ENCODE data around the gene ADGRB2. TPM values are rescaled to one million over a fixed set of nuclear protein-coding genes. Genes with fewer than 3 reads are reported as not detected.

Gene ADGRB2
- total and polyA plus RNA-seq, 8 donors, result 0.61 to 4.9 (median 1.9) TPM; not detected in 1

GRCh38 chr1:31788138-31788824 lies 24.1 kb upstream of the ADGRB2 start:
- intact Hi-C loops (cut with DNase I; ENCODE audit: low total_unique reads), result no loop called here
- peak; percentile 97 for DNase-seq
- H3K9me3 ChIP-seq, result no peaks in the 10 kb centered on the region
- H3K4me1 ChIP-seq, result peaks cover 4 to 20% (median 14%) of the 10 kb centered on the region in 4 donors
- H3K36me3 ChIP-seq, result no peaks in the 10 kb centered on the region
- peak overlapping the region; percentile 58 to 74 (median 66) for H3K4me3 ChIP-seq
- 2 to 5% (median 4%) methylated on average over 34 to 39 of the region's 39 CpGs for WGBS, 5 donors
- no peaks in the 10 kb centered on the region for H3K27me3 ChIP-seq
- peak in 2 of 3 donors; percentile 56 to 61 for TF ChIP-seq POLR2AphosphoS5 (IDR thresholded peaks at IDR 0.05)
- no peak for TF ChIP-seq CTCF (IDR thresholded peaks at IDR 0.05)
- H3K27ac ChIP-seq, result peak overlapping the region; percentile 85 to 90 (median 85)

- DNase-seq, result no peak
- WGBS, 5 donors, result 50 to 82% (median 63%) methylated on average over 1 of the region's 1 CpG
- Histone ChIP-seq H3K27ac (peak overlapping the region in 4 of 5 donors; percentile 85 to 90 (median 87)), H3K4me1 (peaks cover 4 to 24% (median 16%) of the 10 kb centered on the region in 4 donors), H3K4me3 (peak overlapping the region in 3 of 4 donors; percentile 58 to 74 (median 65)), H3K9me3 (no peaks in the 10 kb centered on the region), H3K27me3 (no peaks in the 10 kb centered on the region), H3K36me3 (no peaks in the 10 kb centered on the region)
- intact Hi-C loops (cut with DNase I; ENCODE audit: low total_unique reads), result no loop called here
- TF ChIP-seq POLR2A (IDR thresholded peaks at IDR 0.05) (no peak), CTCF (IDR thresholded peaks at IDR 0.05) (no peak), EP300 (IDR thresholded peaks at IDR 0.05) (no peak), POLR2AphosphoS5 (IDR thresholded peaks at IDR 0.05) (no peak)
Observed at GRCh38 chr1:31787786-31788137, 23.6 kb upstream of the ADGRB2 start.

- intact Hi-C loops (cut with DNase I; ENCODE audit: low total_unique reads), result no loop called here
- H3K4me1 ChIP-seq, result peaks cover 4 to 29% (median 20%) of the 10 kb centered on the region in 4 donors
- H3K9me3 ChIP-seq, result no peaks in the 10 kb centered on the region
- H3K36me3 ChIP-seq, result no peaks in the 10 kb centered on the region
- WGBS, 5 donors, result 71 to 85% (median 80%) methylated on average over 3 of the region's 3 CpGs
- H3K27ac ChIP-seq, result peak overlapping the region in 3 of 5 donors; percentile 85 to 90 (median 89)
- H3K4me3 ChIP-seq, result no peak overlapping the region
- DNase-seq, result no peak
- no peak for TF ChIP-seq EP300 (IDR thresholded peaks at IDR 0.05)
- TF ChIP-seq POLR2A (IDR thresholded peaks at IDR 0.05), result no peak
- TF ChIP-seq CTCF (IDR thresholded peaks at IDR 0.05), result no peak
- TF ChIP-seq POLR2AphosphoS5 (IDR thresholded peaks at IDR 0.05), result no peak
- no peaks in the 10 kb centered on the region for H3K27me3 ChIP-seq
Observed at GRCh38 chr1:31787261-31787660, 23.1 kb upstream of the ADGRB2 start.

DNA sequence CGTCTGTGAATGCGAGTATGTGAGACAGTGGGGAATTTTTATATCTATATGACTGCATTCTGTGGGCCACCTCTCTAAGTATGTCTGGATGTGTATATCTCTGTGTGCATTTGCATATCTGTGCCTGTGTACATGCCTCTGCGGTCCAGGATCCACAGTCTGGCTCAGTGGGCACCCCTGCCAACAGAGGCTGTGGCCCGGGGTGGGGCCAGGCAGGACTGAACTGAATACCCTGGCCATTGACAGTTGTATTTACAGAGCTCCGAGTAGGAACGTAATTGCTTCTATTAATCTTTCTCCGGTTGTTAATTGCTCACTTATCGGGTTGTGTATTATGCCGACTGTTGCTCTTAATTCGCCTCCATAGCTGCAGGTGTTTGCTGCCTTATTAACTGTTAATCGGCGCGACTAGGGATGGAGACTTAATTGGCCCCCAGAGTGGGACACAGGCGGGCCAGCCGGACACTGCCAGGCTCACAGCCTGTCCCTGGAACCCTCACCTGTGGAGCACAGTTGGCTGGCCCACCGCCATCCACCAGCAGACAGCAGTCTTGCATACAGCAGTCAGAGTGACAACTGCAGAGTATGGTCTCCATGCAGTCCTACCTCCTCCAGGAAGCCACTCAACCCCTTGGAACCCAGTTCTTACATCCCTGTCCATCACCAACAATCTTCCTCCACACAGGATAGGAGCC lies 22.4 kb upstream of the ADGRB2 start:
- Histone ChIP-seq H3K9me3 (no peaks in the 10 kb centered on the region), H3K4me1 (peaks cover 4 to 36% (median 26%) of the 10 kb centered on the region in 4 donors), H3K27me3 (no peaks in the 10 kb centered on the region), H3K4me3 (no peak overlapping the region), H3K36me3 (no peaks in the 10 kb centered on the region), H3K27ac (peak overlapping the region in 1 of 5 donors; percentile 90)
- no peak for DNase-seq
- WGBS, 5 donors, result 64 to 78% (median 67%) methylated on average over 16 of the region's 16 CpGs
- TF ChIP-seq POLR2A (IDR thresholded peaks at IDR 0.05), result no peak
- TF ChIP-seq POLR2AphosphoS5 (IDR thresholded peaks at IDR 0.05), result no peak
- no peak for TF ChIP-seq EP300 (IDR thresholded peaks at IDR 0.05)
- no peak for TF ChIP-seq CTCF (IDR thresholded peaks at IDR 0.05)
- intact Hi-C loops (cut with DNase I; ENCODE audit: low total_unique reads), result no loop called here
